ENCODE results near the gene DZIP1.

The DZIP1 gene

DNA sequence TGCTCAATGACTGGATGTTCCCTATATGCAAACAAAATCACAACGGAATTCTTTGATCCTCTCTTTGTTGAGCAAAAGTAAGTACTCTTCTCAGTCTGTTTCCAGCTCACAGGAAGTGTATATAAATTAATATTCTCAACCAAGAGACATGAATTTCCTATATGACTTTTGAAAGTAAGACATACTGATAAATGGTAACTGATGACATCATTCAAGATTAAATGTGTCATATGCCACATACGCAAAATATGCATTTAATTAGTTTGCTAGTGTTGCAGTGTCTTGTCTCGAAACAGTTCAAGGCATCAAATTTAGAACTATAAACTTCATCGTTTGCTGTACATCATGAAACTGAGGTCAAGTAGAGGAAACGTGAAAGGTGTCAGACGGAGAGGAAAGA, 84.1 kb downstream of the DZIP1 start:
- Histone ChIP-seq H3K36me3 (ENCODE audit: insufficient read depth, low read depth, low read length) (peaks cover 11% of the 10 kb centered on the region; the same call in 1 of the 2 replicates), H3K9me3 (ENCODE audit: insufficient read depth, low read depth, low read length) (no peaks in the 10 kb centered on the region), H3K27ac (ENCODE audit: low read length) (no peak overlapping the region), H3K9ac (ENCODE audit: low read depth, low read length) (no peak overlapping the region), H3K27me3 (ENCODE audit: insufficient read depth, low read length) (no peaks in the 10 kb centered on the region), H3K4me3 (ENCODE audit: low read length) (no peak overlapping the region), H3K4me1 (ENCODE audit: insufficient read depth, low read length) (no peaks in the 10 kb centered on the region)

DNA sequence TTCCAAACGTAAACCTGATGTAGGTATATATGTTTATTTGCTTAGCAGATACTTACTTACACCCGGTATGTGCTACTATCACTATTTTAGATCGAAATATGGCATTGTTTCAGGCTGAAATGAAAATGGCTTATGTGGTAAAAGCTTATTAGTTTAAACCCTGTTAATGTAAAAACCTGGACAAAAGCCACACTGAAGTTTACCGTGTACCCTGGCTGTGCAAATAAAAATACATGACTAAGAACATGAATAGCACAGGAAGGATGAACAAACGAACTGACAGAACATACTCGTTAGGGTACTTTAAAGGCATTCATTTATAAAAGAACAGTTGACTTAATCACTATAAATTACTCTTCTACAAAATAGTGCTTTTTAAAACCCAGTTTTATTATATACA, 85.4 kb downstream of the DZIP1 start:
- no peak overlapping the region for H3K4me3 ChIP-seq (ENCODE audit: low read length)
- H3K4me1 ChIP-seq (ENCODE audit: insufficient read depth, low read length), result peaks cover 2% of the 10 kb centered on the region; the same call in 1 of the 2 replicates
- H3K9me3 ChIP-seq (ENCODE audit: insufficient read depth, low read depth, low read length), result no peaks in the 10 kb centered on the region
- no peak overlapping the region for H3K27ac ChIP-seq (ENCODE audit: low read length)
- peaks cover 11% of the 10 kb centered on the region; the same call in 1 of the 2 replicates for H3K36me3 ChIP-seq (ENCODE audit: insufficient read depth, low read depth, low read length)
- H3K9ac ChIP-seq (ENCODE audit: low read depth, low read length), result no peak overlapping the region
- H3K27me3 ChIP-seq (ENCODE audit: insufficient read depth, low read length), result peaks cover 6% of the 10 kb centered on the region

DNA sequence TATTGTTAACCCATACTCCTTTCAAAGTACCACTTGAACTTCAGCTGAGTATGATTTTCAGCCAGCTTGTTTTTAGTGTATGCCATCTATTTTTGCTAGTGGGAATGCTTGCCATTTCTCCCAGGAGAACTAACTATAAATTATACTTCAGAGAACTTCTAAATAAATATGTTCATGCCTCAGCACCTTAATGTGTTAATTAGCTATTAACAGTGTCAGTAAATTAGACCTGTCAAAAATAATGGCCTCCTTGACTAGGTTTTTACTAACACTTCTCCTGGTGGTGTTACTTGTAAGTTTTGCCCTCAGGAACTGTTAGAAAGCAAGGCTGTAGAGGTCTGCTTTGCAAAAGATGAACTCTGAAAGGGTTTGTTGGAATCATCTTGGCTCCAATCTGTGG, 87.5 kb downstream of the DZIP1 start:
- Histone ChIP-seq H3K4me1 (ENCODE audit: insufficient read depth, low read length) (peaks cover 5% of the 10 kb centered on the region; the same call in 1 of the 2 replicates), H3K27me3 (ENCODE audit: insufficient read depth, low read length) (peaks cover 23% of the 10 kb centered on the region), H3K9me3 (ENCODE audit: insufficient read depth, low read depth, low read length) (no peaks in the 10 kb centered on the region), H3K4me3 (ENCODE audit: low read length) (no peak overlapping the region), H3K36me3 (ENCODE audit: insufficient read depth, low read depth, low read length) (peaks cover 11% of the 10 kb centered on the region; the same call in 1 of the 2 replicates), H3K9ac (ENCODE audit: low read depth, low read length) (no peak overlapping the region), H3K27ac (ENCODE audit: low read length) (no peak overlapping the region)

DNA sequence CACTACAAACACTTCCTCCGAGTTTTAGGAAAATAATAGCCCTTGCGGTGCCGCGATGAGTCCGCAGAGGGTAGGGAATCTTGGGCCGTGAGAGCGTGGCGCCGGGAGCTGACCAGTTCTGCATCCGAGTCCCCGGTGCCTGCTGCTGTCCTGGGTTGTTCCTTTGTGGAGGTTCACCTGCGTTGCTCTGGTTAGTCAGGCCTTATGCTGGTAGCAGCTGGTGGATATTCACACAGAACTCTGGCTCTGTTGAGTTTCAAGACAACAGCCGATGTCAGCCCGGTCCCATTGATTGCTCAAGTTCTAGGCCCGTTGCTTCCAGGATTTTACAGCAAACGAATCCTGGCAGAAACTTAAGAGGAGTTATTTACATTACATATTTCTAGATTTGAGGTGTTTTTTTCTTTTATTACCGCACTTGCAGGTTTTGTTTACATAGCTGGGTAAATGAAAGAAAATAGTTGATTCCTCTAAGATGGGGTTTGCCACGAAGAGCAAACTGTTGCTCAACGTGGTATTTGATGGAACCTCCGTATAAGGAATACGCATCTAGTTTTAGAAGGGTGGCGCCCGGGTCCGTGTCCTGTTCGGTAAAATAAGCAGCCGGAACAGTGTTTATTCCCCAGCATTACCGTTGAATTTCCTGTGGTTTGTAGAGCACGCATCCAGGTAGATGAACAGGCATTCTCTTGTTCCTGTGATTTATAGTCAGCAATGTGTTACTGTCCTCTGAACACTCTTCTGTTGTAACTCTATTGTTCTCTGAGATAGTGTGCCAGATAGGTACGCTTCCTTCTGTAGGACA, 90.7 kb downstream of the DZIP1 start:
- Histone ChIP-seq H3K27ac (ENCODE audit: low read length) (no peak overlapping the region), H3K27me3 (ENCODE audit: insufficient read depth, low read length) (peaks cover 35% of the 10 kb centered on the region), H3K9ac (ENCODE audit: low read depth, low read length) (peak overlapping the region; percentile 75; the same call in 1 of the 2 replicates), H3K4me3 (ENCODE audit: low read length) (peak overlapping the region; percentile 89), H3K9me3 (ENCODE audit: insufficient read depth, low read depth, low read length) (no peaks in the 10 kb centered on the region), H3K36me3 (ENCODE audit: insufficient read depth, low read depth, low read length) (no peaks in the 10 kb centered on the region), H3K4me1 (ENCODE audit: insufficient read depth, low read length) (peaks cover 8% of the 10 kb centered on the region; the same call in 1 of the 2 replicates)

DNA sequence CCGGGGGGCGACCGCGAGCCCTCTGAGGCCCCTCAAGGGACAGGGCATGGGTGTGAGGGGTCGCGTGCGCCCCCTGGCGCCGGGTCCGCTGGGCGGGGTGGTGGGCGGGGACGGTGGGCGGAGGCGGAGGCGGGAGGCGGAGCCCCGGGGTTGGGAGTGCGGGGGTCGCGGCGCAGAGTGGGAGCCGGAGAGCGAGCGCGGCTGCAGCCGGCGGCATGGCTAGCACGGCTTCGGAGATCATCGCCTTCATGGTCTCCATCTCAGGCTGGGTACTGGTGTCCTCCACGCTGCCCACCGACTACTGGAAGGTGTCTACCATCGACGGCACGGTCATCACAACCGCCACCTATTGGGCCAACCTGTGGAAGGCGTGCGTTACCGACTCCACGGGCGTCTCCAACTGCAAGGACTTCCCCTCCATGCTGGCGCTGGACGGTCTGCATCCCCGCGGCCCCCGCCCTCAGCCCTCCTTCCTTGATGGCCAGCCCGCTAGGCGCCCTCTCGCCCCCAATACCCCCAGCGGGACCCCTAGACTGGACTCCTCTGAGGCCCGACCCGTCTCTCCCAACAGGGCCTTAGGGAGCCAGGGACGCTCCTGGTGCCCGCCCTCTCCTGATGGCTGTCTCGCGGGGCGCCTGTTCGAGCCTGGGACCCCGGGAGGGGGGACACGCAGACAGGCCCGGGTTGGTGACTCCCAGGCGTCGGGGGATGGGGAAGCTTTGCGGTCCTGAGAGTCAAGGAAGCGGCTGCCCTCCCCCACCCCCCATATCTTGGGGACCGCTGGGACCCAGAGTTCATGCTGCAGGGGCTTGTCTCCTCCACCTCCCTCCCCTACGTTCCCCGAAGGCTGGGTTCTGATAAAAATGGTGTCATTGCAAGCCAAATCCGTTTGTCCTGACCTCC, 91.7 kb downstream of the DZIP1 start, which contains the start of gene CLDN10:
Gene CLDN10, plus strand, starts transcription at position 182 of the 903 bp plus-strand sequence. Its CDS starts 34 bp downstream, at position 216.
- Histone ChIP-seq H3K4me3 (ENCODE audit: low read length) (peak within 1 kb of the TSS; percentile 89), H3K9ac (ENCODE audit: low read depth, low read length) (peak within 1 kb of the TSS; percentile 75; the same call in 1 of the 2 replicates), H3K36me3 (ENCODE audit: insufficient read depth, low read depth, low read length) (no peaks in the 10 kb centered on the region), H3K4me1 (ENCODE audit: insufficient read depth, low read length) (peaks cover 15% of the 10 kb centered on the region), H3K9me3 (ENCODE audit: insufficient read depth, low read depth, low read length) (no peaks in the 10 kb centered on the region), H3K27ac (ENCODE audit: low read length) (no peak within 1 kb of the TSS), H3K27me3 (ENCODE audit: insufficient read depth, low read length) (peaks cover 35% of the 10 kb centered on the region)

DNA sequence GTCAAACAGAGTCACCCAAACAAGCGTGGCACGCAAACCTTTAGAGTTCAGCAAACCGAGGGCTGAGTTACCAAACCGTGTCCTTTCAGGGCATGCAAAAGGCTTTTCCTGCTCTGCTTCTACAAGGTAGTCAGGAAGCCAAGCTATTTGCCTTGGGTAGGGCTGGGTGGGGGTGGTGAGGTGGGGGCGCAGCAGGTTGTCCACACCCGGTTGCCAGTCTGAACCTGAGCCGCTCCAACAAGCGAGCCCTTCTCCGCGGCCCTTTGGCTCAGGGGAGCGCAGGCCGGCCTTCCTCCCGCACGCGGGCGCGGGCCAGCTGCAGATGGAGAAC, 92.3 kb downstream of the DZIP1 start:
- H3K27ac ChIP-seq (ENCODE audit: low read length), result no peak overlapping the region
- H3K4me3 ChIP-seq (ENCODE audit: low read length), result peak overlapping the region; percentile 37; the same call in 1 of the 2 replicates
- no peaks in the 10 kb centered on the region for H3K9me3 ChIP-seq (ENCODE audit: insufficient read depth, low read depth, low read length)
- peaks cover 21% of the 10 kb centered on the region for H3K4me1 ChIP-seq (ENCODE audit: insufficient read depth, low read length)
- H3K27me3 ChIP-seq (ENCODE audit: insufficient read depth, low read length), result peaks cover 35% of the 10 kb centered on the region
- no peaks in the 10 kb centered on the region for H3K36me3 ChIP-seq (ENCODE audit: insufficient read depth, low read depth, low read length)
- H3K9ac ChIP-seq (ENCODE audit: low read depth, low read length), result peak overlapping the region; percentile 16; the same call in 1 of the 2 replicates

DNA sequence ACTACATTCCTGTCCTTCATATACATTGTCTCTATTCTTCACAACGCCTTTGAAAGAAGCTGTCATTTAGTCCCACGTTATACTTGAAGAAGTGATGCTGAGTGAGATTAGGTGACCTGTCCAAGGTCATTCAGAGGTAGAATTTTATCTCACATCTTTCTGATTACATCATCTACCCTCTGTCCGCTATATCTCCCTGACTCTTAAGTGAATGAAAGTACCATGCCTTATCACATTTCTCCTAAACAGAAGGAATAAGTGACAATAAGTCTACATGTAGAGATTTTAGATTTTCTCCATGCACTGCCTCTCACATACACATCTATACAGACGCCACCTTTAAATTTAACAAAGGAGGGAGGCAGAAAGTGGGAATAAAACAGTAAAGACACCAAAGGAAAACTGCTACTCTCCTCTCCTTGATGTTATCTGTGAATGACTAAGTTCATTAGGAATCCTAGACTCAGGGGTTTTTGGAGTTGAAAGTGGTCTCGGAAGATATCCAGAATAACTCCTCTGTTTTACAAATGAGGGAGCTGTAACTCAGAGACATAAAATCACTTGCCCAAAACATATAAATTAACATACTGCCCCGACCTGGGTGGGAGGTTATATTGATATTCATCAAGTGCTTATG, 96.9 kb downstream of the DZIP1 start:
- Histone ChIP-seq H3K36me3 (ENCODE audit: insufficient read depth, low read depth, low read length) (no peaks in the 10 kb centered on the region), H3K9ac (ENCODE audit: low read depth, low read length) (no peak overlapping the region), H3K27ac (ENCODE audit: low read length) (no peak overlapping the region), H3K4me3 (ENCODE audit: low read length) (no peak overlapping the region), H3K4me1 (ENCODE audit: insufficient read depth, low read length) (peaks cover 22% of the 10 kb centered on the region), H3K9me3 (ENCODE audit: insufficient read depth, low read depth, low read length) (no peaks in the 10 kb centered on the region), H3K27me3 (ENCODE audit: insufficient read depth, low read length) (peaks cover 15% of the 10 kb centered on the region)

DNA sequence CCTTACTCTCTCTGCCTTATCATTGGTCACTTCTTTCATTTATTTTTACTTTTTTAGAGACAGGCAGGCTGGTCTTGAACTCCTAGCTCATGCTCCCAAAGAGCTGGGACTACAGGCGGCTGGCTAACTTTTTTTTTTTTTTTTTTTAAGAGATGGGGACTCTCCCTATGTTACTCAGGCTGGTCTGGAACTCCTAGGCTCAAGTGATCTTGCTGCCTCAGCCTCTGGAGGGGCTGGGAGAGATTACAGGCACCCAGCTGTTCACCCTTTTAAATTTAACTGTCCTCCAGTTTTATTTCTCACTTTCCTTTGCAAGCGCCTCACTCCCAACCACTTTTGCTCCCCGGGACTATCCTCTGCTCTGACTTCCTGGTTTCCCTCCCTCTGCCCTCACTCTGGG, 97.6 kb downstream of the DZIP1 start:
- Histone ChIP-seq H3K4me1 (ENCODE audit: insufficient read depth, low read length) (peaks cover 21% of the 10 kb centered on the region), H3K9me3 (ENCODE audit: insufficient read depth, low read depth, low read length) (no peaks in the 10 kb centered on the region), H3K27me3 (ENCODE audit: insufficient read depth, low read length) (peaks cover 11% of the 10 kb centered on the region), H3K36me3 (ENCODE audit: insufficient read depth, low read depth, low read length) (no peaks in the 10 kb centered on the region), H3K4me3 (ENCODE audit: low read length) (no peak overlapping the region), H3K27ac (ENCODE audit: low read length) (no peak overlapping the region), H3K9ac (ENCODE audit: low read depth, low read length) (no peak overlapping the region)

DNA sequence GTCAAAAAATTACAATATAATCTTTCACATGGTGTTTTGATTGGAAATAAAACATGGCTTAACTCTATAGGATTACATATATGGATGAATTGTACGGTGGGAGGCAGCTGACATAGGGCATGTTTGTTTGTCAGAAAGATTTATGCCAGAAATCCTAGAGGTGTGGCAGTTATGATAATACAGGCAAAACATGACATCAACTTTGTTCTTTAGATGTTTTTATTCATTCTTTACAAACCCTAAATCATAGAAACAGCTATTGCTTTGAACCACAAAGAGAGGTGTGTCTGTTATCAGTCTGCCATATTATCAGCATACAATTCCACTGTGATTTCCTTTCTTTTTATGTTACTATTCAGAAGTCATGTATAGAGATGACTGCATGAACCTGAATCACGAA, 100.2 kb downstream of the DZIP1 start:
- H3K9me3 ChIP-seq (ENCODE audit: insufficient read depth, low read depth, low read length), result no peaks in the 10 kb centered on the region
- H3K9ac ChIP-seq (ENCODE audit: low read depth, low read length), result no peak overlapping the region
- peaks cover 18% of the 10 kb centered on the region for H3K4me1 ChIP-seq (ENCODE audit: insufficient read depth, low read length)
- no peak overlapping the region for H3K27ac ChIP-seq (ENCODE audit: low read length)
- no peaks in the 10 kb centered on the region for H3K36me3 ChIP-seq (ENCODE audit: insufficient read depth, low read depth, low read length)
- H3K27me3 ChIP-seq (ENCODE audit: insufficient read depth, low read length), result no peaks in the 10 kb centered on the region
- no peak overlapping the region for H3K4me3 ChIP-seq (ENCODE audit: low read length)

DNA sequence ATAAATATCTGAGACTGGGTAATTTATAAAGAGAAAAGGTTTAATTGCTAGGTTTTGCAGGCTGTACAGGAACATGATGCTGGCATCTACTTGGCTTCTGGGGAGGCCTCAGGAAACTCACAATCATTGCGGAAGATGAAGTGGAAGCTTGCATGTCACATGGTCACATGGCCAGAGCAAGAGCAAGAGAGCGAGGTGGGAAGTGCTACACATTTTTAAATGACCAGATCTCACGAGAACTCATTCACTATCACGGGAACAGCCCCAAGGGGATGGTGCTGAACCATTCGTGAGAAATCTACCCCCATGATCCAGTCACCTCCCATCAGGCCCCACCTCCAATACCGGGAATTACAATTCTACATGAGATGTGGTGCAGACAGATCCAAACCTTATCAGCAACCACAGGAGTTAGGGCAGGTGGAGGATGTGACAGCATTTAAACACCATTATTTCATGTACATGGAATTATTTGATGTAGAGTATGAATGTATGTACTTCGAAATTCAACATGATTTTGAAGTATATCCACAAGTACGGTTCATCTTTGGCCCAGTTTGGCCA, 102.5 kb downstream of the DZIP1 start:
- H3K9ac ChIP-seq (ENCODE audit: low read depth, low read length), result no peak overlapping the region

DNA sequence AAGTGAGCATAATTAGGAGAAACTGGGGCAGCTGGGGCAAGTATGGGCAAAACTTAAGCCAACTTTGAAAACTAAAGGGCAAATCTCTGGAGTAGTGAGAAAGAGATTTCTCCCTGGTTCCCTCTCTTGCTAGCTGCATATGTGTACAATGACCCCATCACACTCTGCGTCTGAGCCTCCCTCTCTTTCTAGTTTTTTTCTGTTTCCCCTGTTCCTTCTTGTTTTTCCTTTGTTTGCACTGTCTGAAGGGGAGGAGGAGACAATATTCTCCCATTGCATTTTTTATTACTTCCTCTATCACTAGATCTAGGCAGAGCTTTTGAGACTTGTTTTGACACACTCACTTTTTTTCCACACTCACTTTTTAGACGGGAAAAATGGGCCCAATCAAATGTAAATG, 103.2 kb downstream of the DZIP1 start:
- Histone ChIP-seq H3K9ac (ENCODE audit: low read depth, low read length) (no peak overlapping the region), H3K4me3 (ENCODE audit: low read length) (no peak overlapping the region), H3K36me3 (ENCODE audit: insufficient read depth, low read depth, low read length) (no peaks in the 10 kb centered on the region), H3K9me3 (ENCODE audit: insufficient read depth, low read depth, low read length) (no peaks in the 10 kb centered on the region), H3K27me3 (ENCODE audit: insufficient read depth, low read length) (no peaks in the 10 kb centered on the region), H3K27ac (ENCODE audit: low read length) (no peak overlapping the region), H3K4me1 (ENCODE audit: insufficient read depth, low read length) (no peaks in the 10 kb centered on the region; the same call in 1 of the 2 replicates)

More for the DNA sequence above, 102.5 kb downstream of the DZIP1 start:
- Histone ChIP-seq H3K4me3 (ENCODE audit: low read length) (no peak overlapping the region), H3K4me1 (ENCODE audit: insufficient read depth, low read length) (peaks cover 4% of the 10 kb centered on the region; the same call in 1 of the 2 replicates), H3K9me3 (ENCODE audit: insufficient read depth, low read depth, low read length) (no peaks in the 10 kb centered on the region), H3K27ac (ENCODE audit: low read length) (no peak overlapping the region), H3K27me3 (ENCODE audit: insufficient read depth, low read length) (no peaks in the 10 kb centered on the region), H3K36me3 (ENCODE audit: insufficient read depth, low read depth, low read length) (no peaks in the 10 kb centered on the region)

Measured in iPS-20b (cell line).